ENCODE measurements around the gene SNAPIN.
"Not testable (repeated sequence)": the region's sequence is repeated elsewhere in the genome, so short reads cannot be mapped to it uniquely, and the experiment has no call there.

The SNAPIN gene

DNA sequence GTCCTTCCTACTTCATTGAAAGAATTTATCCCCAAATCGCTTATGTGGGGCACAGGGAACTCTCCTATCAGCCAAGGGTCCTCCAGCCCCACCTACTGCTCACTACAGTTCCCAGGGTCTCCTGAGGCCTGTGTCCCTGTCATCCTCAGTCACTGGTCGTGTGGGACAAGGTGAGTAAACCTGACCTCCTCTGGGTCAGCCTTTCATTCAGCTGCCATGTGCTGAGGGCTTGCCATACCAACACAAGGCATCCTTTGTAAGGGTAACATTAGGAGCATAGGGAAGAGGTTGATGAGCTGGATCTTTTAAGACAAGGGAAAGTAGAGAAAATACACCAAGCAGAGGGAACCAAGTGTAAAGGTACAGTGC, 11.2 kb upstream of the SNAPIN start:
- DNase-seq (ENCODE audit: low read depth), result no peak

DNA sequence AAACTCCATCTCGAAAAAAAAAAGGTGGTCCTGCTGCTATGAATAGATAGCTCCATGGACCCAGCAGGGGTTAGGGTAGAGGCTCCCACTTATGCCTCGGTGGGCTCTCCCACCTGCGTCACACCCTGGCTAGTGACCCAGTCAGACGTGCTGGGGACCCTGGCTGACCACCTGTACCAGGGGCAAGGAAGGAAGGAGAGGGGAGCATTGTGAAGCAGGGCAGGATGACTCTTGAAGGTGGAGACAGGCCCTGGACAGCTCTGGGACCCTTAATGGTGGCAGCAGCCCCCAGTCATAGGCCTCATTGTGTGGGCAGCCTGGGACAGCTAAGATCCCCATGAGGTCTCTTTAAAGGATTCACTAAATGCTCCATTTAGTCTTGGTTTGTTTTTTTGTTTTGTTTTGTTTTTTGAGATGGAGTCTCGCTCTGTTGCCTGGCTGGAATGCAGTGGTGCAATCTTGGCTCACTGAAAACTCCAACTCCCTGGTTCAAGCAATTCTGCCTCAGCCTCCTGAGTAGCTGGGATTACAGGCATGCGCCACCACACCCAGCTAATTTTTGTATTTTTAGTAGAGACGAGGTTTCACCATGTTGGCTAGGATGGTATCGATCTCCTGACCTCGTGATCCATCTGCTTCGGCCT, 10.4 kb upstream of the SNAPIN start:
- DNase-seq (ENCODE audit: low read depth), result no peak

DNA sequence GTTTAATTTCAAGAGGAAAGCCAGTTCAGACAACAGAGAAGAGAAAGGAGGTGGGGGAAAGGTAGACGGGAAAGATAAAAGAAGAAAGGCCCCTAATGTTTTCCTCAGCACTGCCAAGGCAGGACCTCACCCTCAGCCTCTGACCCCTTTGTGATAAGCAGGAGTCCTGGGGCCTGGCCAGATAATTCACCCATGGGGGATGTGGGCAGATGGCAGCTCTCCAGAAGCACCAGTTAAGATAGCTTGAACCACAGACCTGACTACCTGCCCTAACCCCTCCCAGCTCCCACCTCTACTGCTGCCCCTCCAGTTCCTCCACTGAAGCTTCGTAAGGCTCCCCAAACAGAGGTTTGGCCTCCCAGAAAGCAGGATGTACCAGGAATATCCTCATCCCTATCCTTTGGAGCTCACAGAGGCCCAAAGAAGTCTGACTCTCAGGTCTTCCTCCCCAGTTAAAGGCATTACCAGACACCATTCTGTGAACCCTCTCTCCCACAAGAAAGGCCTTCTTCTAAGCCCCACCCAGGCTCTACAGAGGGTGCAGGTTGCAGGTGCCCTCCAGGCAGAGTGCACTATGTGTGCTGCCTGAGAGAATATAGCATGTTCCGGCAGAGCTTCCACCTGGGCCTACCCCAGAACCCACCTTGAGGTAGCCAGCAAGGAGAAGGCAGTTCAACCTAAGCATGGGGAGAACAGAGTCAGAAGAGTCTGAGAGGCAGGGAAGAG, 9.2 kb upstream of the SNAPIN start:
- no peak for DNase-seq (ENCODE audit: low read depth)

DNA sequence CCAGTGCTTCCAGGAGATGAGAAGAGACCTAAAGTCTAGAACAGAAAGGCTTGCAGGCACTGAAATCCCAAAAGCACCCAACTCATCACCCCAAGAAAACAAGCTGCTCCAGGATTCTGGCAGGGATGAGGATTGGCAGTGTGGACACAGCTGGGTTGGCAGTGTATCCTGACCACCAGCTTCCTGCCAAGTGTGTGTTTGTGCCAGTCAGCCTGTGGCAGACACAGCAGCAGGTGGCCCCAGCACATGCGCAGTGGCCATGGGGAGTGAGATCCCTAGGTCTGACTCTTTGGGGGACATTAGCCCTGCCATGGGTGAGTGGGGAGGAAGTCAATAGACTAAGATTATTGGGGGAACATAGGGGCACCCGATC, 8.7 kb upstream of the SNAPIN start:
- no peak for DNase-seq (ENCODE audit: low read depth)

DNA sequence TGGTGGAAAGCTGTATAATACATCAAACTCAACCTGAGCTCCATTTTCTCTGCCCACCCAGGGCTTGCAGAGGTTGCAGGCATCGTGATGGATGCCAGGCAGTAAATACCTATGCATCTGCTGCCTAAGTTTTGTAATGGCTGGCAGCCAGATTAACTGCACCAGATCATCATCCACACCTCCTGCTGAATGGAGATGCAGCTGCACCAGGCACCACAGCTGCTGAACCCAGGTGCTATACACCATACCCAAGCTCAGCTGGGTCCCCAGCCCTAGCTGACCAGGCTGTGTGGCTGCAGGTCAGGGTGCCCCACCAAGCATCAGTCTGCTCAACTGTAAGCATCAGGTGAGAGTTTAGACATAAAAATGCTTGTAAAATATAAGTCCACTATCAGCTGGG, 6.7 kb upstream of the SNAPIN start:
- DNase-seq (ENCODE audit: low read depth), result no peak

DNA sequence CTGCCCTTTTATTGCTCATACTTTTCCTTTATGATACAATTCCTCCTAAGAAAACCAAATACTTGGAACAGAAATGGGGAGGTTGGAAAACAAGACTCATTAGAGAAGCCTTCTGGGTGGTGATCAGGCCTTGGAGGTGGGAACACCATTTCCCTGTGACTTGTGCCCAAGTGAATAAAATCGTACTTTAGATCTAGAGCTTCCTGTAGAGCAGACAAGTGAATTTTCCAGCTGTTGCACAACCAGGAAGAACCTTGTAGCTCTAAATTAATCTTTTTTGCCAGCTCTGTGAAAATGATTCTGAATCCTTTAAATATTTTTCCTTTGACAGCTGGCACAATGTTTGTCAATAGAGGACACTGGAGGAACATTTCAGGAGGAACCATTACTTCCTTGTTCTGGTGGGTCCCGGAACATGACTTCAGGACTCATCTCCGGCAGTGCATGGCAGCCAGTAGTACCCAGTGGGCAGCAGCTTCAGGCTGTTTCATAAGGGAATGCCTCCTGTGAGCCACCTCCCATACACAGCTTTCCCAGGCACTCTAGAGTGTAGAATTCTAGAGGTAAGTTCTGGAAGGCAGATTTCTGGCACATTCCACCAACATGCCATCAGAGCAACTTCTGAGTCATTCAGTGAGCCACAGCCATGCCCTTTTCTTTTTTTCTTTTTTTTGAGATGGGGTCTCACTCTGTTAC, 5.5 kb upstream of the SNAPIN start:
- DNase-seq (ENCODE audit: low read depth), result no peak

DNA sequence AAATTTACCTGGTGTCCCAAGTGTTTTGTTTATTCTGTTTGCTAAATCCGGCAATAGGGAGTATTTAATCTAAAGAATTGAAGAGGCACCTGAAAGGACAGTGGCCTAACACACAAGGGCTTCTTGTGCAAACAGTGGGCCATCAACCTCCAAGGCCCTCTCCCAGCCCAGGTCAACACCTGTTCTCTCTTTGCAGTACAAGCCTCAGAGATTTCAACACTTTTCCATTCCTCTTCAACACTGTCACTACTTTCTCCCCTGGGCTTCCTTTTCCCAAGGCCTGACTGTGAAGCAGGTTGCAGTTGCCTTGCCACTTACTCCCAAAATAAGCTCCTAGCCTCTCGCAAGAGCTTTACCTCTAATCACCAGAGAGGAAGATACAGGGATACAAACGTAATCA, 3.2 kb upstream of the SNAPIN start:
- no peak for DNase-seq (ENCODE audit: low read depth)

DNA sequence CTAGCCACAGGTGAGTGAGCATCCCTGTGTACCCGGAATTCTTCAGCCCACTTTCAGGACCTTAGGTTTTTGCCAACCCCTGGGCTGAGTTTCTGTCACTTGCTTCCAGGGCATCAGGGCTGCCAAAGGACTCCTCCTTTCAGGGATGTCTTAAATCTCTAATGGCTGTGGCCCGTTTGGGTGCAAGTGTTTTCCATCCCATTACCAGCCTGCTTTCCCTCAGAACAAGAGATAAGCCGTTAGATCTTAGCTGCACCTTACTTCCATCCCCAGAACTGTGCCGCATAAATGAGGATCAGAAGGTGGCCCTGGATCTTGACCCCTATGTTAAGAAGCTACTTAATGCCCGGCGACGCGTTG, 652 bp downstream of the SNAPIN start:
- DNase-seq (ENCODE audit: low read depth), result no peak

DNA sequence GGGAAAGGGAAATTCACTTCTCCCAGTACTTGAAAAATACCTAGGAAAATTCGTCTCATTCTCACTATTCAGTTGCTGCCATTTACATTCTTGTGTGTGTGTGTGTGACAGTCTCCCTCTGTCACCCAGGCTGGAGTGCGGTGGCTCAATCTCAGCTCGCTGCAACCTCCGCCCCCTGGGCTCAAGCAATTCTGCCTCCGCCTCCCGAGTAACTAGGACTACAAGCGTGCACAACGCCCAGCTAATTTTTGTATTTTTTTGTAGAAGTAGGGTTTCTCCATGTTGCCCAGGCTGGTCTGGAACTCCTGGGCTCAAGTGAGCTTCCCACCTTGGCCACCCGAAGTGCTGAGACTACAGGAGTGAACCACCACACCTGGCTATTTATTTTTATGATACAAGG, 1.2 kb downstream of the SNAPIN start:
- DNase-seq (ENCODE audit: low read depth), result no peak

DNA sequence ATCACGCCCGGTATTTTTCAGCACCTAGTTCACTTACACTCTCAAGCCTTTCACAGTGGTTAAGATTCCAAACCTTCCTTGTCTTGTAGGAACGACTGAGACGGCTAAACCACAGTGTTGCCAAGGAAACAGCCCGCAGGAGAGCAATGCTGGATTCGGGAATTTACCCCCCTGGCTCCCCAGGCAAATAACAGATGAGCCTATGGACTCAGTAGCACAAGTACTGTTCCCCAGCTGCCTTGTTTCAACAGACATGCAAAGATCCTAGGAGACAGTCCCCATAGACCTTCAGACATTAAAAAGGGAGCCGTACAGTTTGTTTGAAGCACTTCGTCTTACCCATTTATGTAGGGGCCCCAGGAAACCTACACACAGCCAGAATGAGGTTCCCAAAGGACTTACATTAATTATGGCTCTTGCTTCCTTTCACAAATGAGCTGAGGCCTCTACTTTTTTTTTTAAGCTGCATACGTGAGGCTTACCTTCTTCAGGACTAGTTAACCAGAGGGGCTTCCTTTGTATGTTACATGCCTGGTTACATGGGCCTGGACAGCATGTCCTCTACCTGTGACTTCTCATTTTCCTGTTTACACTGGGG, 2.7 kb downstream of the SNAPIN start:
- no peak for DNase-seq (ENCODE audit: low read depth)

DNA sequence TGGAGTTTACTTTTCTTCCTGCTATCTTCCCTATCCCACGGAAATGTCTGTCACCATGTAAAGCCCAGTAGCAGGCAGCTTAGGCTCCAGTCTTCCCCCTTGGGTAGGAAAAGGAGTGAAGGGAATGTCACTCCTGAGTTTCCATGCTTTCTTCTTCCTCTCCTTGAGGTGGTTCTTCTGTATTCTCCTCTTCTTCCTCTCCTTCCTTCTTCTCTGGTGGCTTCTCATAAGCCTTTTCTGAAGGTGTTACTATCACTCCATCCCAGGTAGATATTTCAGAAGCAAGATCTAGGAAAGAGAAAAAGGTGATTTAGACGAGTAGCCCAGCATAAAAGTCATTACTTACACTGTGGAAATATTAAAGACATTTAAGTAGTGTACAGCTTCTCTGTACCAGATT, 3.8 kb downstream of the SNAPIN start:
- DNase-seq (ENCODE audit: low read depth), result no peak

DNA sequence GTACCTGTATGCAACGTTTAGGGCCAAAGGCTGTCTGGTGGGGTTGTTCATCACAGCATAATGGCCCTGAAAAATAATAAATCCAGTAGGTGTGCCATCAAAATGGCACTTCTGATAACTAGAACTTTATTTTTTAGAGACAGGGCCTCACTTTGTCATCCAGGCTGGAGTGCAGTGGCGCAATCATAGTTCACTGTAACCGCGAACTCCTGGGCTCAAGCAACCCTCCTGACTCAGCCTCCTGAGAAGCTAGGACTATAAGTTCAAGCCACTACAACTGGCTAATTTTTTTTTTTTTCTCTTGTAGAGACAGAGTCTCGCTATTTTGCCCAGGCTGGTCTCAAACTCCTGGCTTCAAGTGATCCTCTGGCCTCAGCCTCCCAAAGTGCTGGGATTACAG, 4.7 kb downstream of the SNAPIN start:
- no peak for DNase-seq (ENCODE audit: low read depth)

DNA sequence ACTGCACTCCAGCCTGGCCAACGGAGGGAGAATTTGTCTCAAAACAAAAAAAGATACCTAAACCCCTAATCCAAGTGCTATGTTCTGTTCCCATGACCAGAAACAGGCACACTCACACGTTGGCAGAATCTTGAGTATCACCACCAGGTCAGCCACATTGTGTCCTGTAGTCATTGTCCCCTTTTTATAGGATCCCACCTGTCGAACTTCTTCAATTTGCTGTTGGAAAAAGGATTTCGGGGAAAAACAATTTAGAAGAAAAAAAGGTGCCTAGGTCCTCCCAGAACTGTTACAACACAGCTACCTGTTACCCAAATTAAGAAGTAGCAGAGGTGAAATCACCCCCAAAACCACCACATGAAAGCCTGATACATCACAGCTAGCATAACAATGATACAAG, 8.9 kb downstream of the SNAPIN start:
- no peak for DNase-seq (ENCODE audit: low read depth)

DNA sequence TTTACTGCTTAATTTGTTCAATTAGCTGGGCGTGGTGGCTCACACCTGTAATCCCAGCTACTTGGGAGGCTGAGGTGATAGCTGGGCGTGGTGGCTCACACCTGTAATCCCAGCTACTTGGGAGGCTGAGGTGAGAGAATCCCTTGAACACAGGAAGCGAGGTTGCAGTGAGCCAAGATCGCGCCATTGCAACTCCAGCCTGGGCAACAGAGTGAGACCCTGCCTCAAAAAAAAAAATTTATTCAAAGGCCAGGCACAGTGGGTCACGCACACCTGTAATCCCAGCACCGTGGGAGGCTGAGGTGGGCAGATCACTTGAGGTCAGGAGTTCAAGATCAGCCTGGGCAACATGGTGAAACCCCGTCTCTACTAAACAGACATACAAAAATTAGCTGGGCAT, 10.2 kb downstream of the SNAPIN start:
- DNase-seq (ENCODE audit: low read depth), result not testable (repeated sequence)

DNA sequence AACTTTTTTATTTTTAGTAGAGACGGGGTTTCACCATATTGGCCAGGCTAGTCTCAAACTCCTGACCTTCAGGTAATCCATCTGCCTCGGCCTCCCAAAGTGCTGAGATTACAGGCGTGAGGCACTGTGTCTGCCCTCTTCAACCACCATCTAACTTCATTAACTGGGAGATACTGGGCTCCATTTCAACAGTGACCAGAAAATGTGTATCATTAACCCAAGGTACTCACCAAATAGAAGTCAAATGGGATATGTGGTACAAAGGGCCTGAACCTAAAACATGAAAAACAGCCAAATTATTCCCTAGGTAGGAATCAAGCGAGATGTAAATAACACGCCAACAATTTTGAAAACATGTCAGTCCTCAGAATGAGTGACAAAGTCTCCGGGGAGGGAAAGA, 11.1 kb downstream of the SNAPIN start:
- DNase-seq (ENCODE audit: low read depth), result no peak

DNA sequence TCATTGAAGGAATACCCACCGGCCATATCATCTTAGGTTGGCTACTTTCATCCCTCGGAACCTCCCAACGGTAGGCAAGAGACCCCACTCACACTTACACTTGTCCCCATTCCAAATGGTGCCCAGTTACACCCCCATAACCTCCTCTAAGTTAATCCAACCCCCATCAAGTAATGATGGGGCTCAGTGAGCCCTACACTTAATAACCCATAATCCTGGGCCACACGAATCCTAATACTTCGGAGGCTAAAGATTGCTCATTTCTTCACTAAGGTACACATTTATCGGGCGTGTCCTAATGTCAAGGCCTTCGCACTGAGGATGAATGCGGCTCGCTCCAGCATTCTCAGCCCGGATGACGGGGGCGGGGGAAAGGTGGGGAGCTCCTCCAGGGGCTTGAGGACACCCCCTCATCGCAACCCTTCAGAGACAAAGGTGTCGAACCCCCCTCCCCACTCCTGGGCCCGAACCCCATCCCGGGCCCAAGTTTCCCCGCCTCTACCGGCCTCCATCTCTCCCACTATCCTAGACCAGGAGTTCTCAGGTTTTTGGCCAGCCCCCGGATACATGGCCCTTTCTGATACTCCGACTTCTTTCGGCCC, 11.9 kb downstream of the SNAPIN start:
- no peak for DNase-seq (ENCODE audit: low read depth)

DNA sequence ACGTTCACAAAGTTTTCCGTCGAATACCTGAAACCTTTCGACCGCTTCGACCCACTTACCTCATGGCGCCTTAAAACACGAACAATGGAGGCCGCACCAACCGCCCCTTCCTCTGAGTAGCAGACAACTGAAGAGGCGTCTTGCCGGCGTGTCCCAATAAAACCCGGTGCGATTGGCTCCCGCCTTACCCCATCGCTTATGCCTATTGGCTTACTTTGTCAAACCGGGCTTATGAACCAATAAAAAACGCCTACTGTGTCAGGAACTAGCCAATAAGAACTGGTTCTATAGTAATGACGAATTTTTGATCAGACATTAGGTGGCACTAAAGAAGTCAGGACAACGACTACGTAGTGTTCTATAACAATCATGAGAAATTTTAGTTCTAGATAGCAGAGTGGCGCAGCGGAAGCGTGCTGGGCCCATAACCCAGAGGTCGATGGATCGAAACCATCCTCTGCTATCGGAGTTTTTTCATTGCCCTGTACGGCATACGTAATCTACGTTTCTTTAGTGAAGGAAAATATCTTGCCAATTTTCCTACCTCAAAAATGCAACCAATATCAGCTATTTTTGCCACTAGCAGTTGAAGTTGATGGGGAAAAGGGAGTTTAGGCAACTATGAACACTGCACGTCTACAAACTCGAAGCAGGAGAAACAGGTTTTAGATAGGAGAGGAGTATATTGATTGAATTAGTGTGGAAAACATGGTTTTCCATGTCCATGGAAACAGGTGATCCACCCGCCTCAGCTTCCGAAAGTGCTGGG, 12.5 kb downstream of the SNAPIN start, which contains the start of gene ILF2:
Gene ILF2 (minus strand): TSS at position 135 of the 769 bp plus-strand sequence. CDS start 71 bp downstream, at position 64.
- peak; percentile 95 for DNase-seq (ENCODE audit: low read depth)

DNA sequence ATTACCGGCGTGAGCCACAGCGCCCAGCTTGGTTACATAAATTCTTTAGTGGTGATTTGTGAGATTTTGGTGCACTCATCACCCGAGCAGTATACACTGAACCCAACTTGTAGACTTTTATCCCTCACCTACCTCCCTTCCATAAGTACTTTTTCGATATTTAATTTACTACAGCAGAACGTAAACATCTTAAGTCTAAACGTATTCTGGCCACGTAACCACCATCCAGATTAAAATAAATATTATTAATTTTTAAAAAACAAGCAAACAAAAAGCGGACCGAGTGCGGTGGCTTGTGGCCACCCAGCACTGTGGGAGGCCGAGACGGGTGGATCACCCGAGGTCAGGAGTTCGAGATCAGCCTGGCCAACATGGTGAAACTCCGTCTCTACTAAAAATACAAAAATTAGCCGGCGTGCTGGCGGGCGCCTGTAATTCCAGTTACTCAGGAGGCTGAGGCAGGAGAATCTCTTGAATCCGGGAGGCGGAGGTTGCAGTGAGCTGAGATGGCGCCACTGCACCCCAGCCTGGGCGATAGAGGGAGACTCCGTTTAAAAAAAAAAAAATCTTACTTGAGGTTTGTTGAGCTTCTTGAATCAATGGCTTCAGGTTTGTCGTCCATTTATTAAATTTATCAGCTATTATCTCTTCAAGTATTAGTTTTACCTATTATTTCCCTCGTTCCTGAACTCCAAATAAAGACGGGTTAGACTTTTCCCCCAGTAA, 13.3 kb downstream of the SNAPIN start:
- not testable (repeated sequence) for DNase-seq (ENCODE audit: low read depth)

DNA sequence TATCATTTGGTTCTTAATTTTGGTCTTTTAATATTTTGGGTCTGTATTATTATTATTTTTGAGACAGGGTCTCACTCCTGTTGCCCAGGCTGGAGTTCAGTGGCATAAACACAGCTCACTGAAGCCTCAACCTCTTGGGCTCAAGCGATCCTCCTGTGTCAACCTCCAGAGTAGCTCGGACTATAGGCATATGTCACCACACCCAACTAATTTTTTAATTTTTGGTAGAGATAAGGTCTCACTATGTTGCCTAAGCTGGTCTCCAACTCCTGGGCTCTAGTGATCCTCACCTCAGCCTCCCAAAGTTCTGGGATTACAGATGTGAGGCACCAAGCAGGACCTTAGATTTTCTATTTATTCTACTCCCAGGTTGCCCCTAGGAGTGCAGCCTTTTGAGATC, 15.0 kb downstream of the SNAPIN start:
- DNase-seq (ENCODE audit: low read depth), result no peak

DNA sequence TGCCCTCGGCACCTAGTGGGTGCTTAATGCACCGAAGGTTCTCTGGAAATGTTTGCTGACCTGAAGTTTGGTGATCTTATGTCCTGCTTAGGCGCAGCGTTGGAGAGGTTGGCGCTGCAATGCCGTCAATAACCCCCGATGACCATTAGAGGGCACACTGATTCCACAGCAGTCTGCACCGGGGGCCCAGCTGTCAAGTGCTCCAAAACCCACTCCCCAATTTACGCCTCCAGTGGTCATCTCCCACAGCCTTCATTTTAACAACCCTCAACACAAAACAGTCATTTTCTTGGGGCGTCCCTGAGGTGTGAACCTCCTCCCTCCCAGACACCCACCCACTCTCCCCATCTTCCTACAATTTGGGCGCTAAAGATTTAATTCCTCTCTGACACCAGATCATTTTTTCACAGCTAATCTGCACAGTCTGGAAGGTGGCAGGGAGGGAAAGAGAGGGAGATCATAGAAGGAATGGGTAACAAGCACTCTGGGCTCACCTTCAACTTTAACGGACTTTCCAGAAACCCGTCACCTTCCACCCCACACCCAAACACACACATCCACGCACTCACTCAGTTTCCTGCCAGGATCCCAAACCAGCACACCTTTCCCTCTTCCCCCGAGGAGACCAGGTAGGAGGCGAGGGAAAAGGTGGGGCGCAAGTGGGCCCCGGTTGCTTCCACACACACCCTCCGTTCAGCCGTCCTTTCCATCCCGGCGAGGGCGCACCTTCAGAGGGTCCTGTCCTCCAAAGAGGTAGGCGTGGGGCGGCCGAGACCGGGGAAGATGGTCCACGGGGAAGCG, 19.4 kb downstream of the SNAPIN start:
- peak; percentile 15 for DNase-seq (ENCODE audit: low read depth)

Measured in stimulated activated CD8-positive, alpha-beta memory T cell treated with anti-CD3 and anti-CD28 coated beads, Interleukin-12 subunit alpha, Interleukin-12 subunit beta, amount 100 ng/mL, for 1 hour (primary cell).